NCI-H2029 treated with DMSO at 0.1 percent for 48 hours (cell line): ENCODE data around the gene SBNO2.

Experiments used
- DNase-seq: peaks from one replicate; lab custom pipeline; 2025; lab: John Stamatoyannopoulos, UW

The SBNO2 gene

DNA sequence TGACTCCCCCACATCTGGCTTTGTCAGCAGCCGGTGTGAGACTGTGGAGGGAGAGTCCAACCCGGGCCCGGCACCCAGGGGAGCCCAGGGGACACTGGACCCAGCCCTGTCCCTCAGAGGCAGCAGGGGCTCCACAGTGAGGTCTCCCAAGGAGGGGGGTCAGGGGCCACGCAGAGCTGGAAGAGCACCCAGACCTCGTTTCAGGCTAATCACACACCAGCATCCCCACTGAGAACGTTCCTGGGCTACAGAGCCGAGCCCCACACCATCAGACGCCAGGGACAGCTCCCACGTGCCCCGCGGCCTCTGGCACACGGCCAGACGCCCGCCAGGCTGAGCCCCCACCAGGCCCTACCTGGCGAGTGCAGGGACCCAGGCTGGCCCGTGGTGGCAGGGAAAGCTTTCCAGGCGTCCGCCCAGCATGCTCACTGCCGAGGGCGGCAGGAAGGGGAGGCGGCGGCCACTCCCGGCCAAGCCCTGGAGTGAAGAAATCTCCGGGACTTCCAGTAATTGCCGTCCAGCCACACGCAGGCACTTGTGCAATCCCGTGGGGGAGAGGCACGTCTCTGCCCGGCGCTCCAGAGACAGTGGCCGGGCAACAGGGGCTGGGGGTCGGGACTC lies 19.2 kb downstream of the SBNO2 start:
- DNase-seq = no peak

DNA sequence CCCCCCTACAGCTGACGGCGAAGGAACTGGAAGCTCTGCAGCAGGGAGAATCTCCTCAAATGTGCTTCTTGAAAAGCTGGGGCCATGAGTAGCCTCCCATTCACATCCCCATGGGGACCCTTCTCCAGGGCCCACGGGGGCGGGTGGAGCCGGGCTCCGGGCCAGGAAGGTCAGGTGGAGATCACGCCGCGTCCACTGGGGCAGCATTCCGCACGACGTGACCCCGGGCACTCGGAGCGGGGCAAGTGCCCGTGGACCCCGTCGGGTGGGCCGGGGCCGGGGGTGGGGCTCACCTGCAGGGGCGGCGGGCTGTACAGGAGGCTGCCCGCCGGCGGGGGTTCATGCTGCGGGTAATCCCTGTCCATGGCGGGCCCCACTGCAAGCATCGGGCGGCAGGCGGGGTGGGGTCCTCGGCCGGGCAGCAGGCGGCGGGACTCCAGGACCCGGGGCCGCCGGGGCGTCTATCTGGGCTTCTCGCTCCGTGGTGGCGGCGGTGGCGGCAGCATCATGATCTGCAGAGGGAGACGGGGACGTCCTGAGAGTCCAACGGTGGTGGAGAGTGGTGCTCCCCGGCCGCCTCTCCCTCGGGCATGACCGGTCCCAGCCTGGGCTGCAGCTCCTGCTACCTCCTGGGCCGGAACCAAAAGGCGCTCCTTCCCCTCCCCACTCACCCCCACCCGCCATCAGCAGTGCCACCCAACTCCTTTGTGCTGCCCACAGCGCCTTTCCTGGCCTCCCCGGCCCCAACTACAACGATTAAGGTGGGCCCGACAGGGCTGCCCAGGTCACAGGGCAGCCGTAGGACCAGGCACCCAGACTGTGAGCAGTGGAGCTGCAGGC lies 20.0 kb downstream of the SBNO2 start:
- DNase-seq = no peak

DNA sequence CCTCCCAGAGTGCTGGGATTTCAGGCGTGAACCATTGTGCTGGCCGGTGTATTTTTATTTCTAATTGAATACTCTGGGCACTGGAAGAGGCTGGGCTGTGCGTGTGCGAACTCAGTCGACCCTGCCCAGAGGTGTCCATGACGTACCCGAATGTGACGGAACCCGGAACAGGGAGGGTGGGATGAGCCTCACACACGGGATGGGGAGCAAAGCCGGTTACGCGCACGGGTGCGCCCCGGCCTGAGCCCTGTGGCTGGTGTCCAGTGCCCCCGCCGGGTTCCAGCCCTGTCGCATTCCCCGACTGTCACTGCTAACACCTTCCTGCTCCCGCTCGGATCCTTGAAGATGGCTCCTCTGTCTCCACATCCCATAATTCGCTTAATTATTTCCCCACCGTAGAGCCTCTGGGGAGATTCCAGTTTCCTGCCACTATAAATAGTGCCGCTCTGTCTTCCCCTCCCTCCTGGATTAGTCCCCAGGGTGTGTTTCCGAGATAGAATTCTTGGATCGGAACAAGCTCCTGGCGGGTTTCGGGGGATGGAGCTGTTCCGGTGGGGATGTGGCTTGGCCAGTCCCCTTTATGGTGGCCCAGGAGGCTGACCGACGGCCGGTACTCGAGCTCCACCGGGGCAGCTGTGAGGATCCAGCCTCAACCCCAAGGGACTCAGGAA lies 22.0 kb downstream of the SBNO2 start:
- DNase-seq = no peak

DNA sequence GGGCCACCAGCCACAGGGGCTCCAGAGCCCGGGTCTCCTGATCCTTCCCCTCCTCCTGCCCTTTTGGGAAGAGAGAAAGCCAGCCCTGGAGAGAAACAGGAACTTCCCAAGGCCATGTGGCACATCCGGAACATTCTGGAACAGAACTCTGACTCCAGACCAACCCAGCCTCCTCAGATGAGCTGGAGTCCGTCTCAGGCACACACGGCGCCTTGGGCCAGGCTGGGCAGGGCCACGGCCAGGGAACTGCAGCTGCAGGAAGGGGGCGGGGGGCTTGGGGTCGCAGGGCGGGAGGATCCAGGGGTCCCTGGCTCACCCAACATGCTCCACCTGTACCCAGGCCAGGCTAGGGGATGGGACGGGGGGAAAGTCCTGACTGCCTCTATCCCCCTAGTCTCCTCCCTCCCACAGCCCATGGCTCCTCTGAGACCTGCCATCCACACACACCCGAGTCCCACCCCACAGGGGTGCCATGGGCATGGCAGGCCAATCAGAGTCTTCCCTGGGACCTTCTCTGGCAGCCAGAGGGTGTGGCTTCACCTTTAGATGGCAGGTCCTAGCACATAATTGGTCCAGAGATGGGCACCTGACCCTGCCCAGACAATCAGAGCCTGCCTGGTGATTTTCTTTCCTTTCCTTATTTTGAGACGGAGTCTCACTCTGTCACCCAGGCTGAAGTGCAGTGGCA lies 22.9 kb downstream of the SBNO2 start:
- no peak for DNase-seq

DNA sequence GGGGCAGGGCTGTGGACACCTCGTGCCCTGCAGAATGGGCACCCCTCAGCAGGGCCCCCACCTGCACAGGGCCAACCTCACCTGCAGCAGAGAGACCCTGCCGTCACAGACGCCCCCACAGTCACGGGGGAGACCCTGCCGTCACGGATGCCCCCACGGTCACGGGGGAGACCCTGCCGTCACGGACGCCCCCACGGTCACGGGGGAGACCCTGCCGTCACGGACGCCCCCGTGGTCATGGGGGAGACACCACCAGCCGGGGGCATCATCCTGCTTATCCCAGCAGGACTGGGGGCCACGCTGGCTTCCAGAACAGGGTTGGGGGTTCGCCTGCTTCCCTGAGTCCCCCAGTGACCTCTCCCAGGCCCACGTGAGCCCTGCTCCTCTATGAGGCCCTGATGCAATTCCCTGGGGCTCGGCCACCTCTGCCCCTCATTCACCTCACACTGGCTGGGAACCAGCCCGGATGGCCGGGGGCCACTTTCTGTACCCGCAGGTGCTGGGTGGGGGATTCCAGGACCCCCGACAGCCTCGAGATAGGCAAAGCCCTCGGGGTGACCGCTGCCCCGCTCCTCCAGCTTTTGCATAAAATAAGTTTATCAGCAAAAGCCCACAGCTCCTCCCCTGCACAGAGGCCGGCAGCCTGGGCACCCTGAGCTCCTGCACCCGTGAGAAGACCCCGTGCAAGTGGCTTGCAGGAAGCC lies 23.6 kb downstream of the SBNO2 start:
- no peak for DNase-seq

DNA sequence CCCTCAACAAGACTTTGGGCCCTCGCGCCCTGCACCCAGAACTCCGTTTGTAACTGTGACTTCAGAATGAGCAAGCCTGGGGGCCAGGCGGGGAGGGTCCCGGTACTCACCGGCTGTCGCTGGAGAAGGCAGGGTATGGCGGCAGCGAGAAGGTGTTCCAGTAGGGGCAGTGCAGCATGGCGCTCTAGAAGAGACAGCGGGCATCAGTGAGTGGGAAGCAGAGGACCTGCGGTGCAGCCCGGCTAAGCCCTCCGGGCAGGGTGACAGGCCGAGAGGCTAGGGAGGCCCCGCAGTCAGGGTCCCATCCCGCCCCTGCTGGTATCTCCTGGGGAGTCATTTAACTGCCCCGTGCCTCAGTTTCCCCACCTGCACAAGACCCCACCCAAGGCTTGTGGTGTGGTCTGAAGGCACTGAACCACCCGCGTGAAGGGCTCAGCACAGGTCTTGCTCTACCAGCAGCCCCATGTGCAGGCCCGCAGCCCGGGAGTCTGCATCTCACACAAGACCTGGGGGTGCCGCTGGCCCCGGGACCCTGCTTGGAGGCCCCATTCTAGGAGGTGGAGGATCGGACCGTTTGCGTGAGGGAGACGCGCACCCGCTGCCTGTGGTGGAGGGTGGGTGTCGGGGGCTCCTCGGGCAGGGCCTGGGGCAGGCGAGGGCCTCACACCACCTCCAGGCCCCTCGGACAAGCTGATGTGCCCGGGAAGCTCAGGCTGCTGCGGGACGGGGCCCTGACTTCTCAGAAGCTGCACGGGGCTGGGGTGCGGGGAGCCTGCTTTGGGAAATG lies 24.6 kb downstream of the SBNO2 start:
- no peak for DNase-seq

DNA sequence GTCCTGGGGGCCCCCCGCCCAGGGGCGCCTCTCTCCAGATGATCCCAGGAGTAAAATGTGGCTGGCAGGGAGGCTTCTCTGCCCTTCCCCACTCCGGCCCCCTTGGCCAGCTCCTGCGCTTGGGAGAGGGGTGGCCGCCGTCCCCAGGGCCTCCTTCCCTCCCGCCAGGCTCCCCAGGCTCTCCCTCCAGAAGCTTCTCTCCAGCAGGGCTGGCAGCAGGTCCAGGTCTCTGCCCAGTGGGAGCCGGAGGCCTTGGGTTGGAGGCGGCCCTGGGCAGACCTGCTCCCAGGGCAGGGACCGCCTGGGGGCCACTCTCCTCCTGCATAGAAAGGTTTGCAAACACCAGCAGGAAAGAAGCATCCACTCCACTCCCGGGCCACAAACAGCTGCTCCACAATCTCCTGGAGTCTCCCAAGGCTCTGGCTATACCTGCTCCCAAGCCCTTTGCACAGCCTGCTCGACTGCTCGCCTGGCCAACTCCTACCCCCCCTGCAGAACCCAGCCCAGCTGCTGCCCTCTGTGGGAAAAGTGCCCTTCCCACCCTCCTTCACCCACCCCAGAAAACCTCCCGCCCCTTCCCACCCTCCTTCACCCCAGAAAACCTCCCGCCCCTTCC lies 26.0 kb downstream of the SBNO2 start:
- no peak for DNase-seq

DNA sequence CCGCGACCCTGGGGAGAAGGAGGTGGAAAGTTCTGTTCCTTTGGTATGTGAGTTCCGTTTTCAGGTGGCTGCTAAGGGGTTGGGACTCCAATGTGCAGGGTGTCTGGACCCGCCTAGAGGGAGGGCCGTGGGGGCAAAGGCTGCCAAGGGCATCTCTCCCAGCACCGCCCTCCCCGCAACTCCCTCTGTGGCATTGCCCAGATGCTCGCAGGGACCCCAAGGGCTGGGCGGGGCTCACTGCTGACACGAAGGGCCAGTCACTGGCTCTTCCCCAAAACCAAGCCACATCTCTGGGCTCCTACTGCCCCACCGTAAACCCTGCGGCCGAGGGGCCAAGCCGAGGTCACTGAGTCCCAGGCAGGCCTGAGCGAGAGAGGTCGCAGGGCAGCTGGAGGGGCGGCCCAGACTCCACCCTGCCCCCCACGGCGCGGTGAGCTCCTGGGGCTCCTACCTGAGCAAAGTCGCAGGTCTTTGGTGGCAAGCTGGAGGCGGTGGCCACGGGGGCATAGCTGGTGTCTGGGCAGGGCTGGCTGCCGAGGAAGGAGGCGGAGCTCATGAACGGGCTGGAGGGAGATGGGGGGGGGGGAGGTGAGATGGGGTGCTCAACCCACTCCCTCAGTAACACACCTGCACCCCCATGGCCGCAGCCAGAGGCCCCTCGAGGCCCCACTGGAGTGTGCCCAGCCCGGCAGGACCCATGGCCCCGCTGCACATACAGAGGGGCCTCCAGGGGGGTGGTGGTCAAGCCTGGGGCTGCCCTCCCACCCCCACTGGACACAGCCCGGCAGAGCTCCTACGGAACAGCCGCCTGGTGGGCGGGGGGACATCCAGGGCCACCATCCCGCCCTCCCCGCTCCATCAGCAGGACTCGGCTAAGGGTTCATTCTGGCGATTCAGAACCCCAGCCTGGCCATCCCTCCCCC lies 26.9 kb downstream of the SBNO2 start:
- DNase-seq = no peak

DNA sequence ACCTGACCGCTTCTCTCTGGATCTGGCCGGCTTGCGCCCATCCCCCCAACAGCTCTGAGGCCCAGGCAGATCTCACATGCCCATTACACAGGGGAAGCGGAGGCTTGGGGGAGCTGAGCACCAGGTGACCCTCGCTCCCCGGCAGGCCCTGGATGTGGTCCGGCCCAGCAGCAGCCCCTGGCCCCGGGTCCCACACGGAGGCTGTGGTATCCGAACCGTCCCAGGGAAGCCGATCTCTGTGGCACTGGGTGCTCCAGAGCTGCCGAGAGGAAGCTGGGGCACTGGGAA lies 27.7 kb downstream of the SBNO2 start:
- DNase-seq = no peak

DNA sequence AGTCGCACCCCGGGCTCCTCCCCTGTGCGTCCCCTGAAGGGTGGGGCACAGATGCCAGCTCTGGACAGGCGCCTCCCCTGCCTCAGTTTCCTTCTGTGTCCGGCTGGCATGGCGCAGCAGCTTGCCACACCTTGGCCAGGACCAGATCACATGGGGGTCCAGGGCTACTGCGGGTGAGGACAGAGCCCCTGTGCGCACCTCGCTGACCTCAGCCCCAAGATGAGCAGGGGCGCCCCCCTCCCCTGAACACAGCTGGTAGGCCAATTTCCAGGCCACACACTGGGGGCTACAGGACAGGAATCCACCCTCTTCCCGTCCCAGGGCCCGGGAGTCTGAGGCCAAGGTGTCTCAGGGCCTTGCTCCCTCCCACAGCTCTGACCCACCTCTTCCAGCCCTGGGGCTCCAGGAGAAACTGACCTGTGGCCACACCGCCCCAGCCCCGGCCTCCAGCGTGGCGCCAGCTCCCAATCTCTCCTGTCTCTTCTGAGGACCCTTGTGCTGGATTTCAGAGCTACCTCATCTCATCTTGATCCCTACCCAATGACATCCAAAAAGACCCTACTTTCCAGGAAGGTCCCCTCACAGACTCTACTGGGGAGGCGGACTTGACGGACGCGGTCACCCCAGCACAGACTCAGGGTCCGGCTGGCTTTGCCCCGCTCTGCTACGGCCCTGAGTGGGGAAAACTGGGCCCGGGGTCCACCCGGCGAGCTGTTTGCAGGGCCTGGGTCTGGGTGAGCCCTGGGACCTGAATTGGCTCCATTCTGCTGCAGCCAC lies 28.2 kb downstream of the SBNO2 start:
- no peak for DNase-seq

DNA sequence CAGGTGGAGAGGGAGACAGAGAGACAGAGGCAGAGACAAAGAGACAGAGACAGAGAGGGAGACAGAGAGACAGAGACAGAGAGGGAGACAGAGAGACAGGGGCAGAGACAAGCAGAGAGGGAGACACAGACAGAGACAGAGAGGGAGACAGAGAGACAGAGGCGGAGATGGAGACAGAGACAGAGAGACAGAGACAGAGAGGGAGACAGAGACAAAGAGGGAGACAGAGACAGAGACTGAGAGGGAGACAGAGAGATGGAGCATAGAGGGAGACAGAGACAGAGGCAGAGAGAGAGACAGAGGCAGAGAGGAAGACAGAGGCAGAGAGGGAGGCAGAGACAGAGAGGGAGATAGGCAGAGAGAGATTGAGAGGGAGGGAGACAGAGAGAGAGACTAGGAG lies 29.3 kb downstream of the SBNO2 start:
- no peak for DNase-seq

DNA sequence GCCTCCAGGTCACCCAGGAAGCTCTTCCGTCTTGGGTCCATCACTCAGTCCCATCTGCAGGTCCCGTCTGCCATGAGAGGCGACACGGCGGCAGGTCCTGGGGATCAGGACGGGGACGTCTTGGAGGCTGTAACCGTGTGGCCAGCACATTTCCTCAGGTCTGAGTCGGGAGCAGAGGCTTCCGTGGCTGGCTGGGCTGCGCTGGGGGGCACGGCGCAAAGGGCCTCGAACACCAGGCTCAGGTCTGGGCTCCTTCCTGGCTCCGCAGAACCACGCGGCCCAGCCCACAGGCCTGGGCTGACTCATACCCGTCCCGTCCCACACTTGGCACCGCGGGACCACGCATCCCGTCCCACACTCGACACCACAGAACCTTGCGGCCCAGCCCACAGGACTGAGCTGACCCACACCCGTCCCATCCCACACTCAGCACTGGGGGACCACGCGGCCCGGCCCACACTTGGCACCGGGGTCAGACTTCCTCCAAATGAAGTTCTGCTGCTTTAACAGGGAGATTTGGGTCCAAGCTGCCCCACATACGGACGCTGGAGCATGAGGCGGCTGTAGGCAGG lies 30.2 kb downstream of the SBNO2 start:
- DNase-seq = no peak

DNA sequence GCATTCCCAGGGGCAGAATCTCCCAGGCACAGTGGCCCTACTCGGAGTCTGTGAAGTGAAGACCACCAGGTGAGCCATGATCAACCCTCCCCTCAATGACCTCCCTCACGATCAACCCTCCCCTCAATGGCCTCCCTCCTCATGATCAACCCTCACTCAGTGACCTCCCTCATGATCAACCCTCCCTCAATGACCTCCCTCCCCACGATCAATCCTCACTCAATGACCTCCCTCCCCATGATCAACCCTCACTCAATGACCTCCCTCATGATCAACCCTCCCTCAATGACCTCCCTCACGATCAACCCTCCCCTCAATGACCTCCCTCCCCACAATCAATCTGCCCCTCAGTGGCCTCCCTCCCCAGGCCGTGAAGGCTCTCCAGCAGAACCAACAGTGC lies 32.1 kb downstream of the SBNO2 start:
- DNase-seq = no peak

DNA sequence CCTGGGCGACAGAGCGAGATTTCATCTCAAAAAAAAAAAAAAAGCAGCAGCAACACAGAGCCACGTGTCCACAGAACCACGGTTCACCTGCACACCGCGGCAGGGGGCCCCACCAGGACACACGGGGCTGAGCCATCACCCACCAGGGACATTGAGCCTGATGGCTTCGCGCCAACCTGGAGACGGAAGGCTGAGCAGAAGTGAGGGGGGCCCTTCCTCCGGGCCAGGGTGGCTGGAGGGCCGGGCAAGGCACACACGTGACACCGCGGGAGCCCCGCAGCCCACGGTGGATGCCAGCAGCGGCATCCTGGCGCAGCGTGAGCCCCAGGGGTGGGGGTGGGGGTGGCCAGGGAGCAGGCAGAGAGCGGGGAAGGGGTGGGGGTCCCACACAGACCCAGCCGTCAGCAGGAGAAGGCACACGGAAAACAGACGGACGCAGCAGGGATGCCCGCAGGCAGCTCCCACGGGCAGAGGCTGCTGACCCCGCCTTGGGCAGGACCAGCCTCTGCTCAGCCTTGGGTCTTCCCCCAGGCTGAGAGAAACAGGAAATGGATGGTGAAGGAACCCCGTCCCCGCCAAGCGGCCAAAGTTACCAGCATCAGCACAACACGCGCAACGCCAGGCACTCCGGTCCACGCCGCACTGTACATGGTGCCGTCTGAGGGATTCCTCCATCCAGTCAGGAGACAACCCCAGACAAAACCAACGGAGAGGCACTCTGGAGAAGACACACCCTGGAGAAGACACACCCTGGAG lies 33.6 kb downstream of the SBNO2 start:
- DNase-seq = no peak

DNA sequence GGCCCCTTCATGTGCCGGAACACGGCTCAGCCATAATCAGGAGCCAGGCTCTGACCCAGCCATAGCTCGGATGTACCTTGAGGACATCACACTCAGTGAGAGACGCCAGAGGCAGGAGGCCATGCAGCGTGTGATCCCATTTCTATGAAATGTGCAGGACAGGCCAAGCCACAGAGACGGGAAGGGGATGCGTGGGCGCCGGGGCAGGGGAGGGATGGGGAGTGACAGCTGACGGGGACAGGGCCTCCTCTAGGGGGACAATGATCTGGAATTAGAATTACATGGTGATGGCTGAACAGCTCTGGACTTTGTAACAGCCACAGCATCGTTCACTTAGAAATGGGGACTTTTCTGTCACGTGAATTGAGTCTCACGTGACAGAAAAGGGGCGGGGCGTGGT lies 34.9 kb downstream of the SBNO2 start:
- no peak for DNase-seq

DNA sequence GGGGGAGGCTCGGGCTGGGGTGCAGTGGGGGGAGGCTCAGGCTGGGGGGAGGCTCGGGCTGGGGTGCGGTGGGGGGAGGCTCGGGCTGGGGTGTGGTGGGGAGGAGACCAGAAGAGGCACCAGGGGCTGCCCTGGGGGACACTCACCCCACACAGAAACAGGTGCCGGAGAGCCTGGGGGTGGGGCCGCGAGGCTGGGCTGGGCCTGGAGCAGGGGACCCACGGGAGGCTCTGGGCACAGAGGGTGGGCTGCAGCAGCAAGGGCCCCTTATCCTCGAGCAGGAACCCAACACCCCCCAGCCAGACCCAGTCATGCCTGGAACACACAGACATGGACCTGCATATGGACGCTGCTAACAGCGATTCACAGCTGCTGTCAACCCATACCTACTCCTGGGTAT lies 35.9 kb downstream of the SBNO2 start:
- no peak for DNase-seq

DNA sequence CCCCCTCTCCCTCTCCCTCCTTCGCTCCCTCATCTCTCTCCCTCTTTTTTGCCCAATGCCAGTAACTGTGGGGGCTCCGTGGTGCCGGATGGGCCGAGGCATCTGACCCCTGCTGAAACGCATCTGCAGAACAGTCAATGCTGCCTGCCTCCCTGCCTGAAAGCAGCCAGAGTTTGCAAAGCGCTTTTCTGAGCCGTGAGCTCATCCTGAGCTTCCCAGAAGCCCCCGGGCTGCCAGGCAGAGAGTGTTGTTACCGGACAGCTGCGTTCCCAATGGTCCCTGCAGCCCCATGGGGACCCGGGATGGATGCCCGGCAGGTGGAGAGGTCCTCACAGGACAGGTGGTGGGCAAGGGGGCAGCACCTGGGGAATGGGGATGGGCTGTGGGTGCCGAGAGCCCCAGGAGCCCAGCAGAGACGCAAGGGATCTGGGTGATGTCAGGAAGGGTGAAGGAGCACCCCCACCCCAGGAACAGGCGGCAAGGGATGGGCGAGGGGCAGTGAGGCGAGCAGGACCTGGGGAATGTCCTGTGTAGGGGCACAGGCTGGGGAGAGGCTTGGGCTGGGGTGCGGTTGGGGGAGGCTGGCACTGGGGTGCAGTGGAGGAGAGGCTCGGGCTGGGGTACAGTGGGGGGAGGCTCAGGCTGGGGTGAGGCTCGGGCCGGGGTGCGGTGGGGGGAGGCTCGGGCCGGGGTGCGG lies 37.3 kb downstream of the SBNO2 start:
- DNase-seq = no peak
